AG09309 (cell line): ENCODE data around the gene MEF2C.
A peak's percentile ranks its signal among the peaks of the same experiment; 100 is the strongest.
"Not testable (repeated sequence)": the region's sequence is repeated elsewhere in the genome, so short reads cannot be mapped to it uniquely, and the experiment has no call there.

ENCODE experiments used
- DNase-seq: peaks from one replicate; pipeline ENCODE4 v3.0.0-alpha.2; 2010; ENCODE audit warnings: low read depth
- H3K4me3 ChIP-seq: 2 replicates; pipeline ENCODE4 v1.5.1; 2011; ENCODE audit warnings: mild to moderate bottlenecking, low read depth, low read length, moderate library complexity; ENCODE audit not compliant: control insufficient read depth
- TF ChIP-seq, protein P1 (sequence below): IDR thresholded peaks from 2 replicates; pipeline ENCODE4 v1.5.1; 2011; ENCODE audit warnings: mild to moderate bottlenecking, low read depth, low read length, inconsistent platforms; ENCODE audit not compliant: insufficient read depth, control insufficient read depth; ENCODE audit errors: missing control alignments

The MEF2C gene

DNA sequence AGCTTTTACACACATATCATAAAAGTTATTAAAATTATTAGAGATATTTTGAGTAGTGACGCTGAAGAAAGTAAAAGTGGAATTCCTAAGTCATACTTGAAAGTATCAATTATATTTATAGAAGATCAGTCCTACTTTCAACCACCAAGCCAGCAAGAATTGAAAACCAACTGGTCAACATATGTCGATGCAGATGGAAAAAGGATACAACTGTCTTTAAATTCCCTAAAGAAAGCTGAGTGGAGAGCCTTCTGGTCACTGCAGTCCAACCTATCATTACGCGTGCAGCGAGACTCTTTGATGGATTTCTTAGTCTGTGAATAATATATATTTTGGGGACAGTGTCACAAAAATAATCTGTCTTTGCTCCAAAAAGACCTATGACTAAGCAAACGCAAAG, 15.3 kb downstream of the MEF2C start:
- no peak for DNase-seq

DNA sequence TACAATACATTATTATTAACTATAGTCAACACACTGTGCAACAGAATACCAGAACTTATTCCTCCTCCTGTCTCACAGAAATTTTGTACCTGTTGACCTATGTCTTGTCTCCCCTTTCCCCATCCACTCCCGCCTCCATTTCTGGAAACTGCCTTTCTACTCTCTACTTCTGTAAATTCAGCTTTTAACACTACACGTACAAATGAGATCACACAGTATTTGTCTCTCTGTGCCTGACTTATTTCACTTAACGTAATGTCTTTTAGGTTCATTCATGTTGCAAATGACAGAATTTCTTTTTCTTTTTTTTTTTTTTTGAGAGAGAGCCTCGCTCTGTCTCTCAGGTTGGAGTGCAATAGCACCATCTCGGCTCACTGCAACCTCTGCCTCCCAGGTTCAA, 19.5 kb downstream of the MEF2C start:
- DNase-seq = no peak
- TF ChIP-seq, protein P1, sequence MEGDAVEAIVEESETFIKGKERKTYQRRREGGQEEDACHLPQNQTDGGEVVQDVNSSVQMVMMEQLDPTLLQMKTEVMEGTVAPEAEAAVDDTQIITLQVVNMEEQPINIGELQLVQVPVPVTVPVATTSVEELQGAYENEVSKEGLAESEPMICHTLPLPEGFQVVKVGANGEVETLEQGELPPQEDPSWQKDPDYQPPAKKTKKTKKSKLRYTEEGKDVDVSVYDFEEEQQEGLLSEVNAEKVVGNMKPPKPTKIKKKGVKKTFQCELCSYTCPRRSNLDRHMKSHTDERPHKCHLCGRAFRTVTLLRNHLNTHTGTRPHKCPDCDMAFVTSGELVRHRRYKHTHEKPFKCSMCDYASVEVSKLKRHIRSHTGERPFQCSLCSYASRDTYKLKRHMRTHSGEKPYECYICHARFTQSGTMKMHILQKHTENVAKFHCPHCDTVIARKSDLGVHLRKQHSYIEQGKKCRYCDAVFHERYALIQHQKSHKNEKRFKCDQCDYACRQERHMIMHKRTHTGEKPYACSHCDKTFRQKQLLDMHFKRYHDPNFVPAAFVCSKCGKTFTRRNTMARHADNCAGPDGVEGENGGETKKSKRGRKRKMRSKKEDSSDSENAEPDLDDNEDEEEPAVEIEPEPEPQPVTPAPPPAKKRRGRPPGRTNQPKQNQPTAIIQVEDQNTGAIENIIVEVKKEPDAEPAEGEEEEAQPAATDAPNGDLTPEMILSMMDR = no peak
- no peak overlapping the region for H3K4me3 ChIP-seq

More for the DNA sequence above, 15.3 kb downstream of the MEF2C start:
- TF ChIP-seq, protein P1 = no peak
- H3K4me3 ChIP-seq = no peak overlapping the region

DNA sequence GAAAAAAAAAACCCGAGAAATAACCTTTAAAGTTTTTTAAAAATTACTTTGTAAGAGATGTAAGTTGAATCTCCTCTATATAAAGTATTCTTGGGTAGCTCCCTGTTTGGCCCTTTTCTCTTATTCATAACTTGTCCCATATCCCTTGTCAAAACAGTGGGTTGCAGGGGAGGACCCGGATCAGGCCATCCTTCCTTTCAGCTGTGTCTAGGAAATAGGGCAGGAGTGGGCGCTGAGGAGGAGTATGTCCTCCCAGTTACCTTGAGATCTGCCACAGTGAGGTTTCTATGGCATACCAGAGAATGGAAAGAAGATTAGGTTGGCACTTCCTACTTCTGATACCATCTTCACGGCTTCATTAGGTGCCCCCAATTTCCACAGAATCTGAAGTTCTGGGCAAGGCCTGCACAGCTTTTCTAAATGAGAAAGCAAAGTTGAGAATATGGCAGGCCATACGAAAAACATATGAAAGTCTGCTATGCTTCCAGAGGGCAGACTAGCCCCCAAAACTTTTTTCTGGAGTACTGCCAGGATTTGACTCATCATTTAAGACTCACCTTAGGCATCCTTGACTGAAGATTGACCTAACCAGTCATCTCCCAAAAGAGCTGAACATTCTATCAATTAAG, 20.3 kb downstream of the MEF2C start:
- no peak overlapping the region for H3K4me3 ChIP-seq
- DNase-seq = no peak
- TF ChIP-seq, protein P1 = no peak

DNA sequence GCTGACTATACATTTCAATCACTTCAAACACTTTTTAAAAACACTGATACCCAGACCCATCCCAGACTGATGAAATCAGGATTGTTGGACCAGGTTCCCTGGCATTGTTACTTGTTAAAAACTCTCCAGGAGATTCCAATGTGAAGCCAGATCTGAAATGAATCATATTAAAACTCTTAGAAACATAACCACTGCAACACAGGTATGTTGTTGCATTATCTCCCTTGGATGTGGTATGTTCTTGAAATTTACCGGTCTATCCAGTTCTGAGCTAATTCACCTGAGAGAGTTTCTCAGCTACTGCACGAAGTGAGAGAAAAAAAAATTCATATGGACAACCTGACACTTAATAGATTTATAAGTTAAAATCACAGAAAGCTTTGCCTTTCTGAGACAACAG, 21.8 kb downstream of the MEF2C start:
- TF ChIP-seq, protein P1 = no peak

DNA sequence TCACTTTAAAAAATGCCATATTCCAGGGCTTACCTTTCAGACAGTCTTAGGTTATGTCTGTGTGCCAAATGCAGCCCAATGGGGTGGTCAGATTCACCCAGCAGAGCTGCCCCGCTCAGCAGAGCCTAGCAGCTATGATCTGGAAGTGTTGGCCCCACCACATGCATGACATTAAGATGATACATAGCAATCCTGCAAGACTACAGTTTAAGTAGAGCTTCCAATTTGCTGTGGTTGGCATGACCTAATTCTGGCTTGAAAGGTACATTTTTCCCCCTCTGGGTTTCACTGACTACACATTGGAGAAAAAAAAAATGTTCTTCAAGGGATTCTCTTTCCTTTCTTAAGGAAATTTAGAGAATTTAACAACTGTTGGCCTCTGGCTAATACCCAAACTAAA, 22.5 kb downstream of the MEF2C start:
- TF ChIP-seq, protein P1 = no peak
- peak; percentile 13 for DNase-seq
- no peak overlapping the region for H3K4me3 ChIP-seq

More for the DNA sequence above, 21.8 kb downstream of the MEF2C start:
- H3K4me3 ChIP-seq = no peak overlapping the region
- no peak for DNase-seq

DNA sequence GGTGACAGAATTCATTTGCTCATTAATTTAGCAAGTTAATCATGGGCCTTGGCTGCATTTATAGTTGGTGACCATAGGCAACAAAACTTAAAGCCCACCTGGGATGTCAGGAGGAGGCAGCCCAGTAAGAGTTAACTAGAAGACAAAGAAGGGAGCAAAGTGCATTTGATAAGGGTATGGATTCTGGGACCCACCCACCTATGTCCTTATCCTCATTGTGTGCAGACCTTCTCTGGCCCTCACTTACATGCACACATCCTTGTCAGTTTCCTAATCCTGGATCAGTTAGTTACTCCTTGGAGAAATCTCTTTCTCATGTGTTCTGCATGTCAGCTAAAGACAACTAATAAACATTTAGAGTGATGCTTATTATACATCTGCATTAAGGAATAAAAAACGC, 24.6 kb downstream of the MEF2C start:
- no peak overlapping the region for H3K4me3 ChIP-seq
- DNase-seq = no peak
- TF ChIP-seq, protein P1 = no peak

DNA sequence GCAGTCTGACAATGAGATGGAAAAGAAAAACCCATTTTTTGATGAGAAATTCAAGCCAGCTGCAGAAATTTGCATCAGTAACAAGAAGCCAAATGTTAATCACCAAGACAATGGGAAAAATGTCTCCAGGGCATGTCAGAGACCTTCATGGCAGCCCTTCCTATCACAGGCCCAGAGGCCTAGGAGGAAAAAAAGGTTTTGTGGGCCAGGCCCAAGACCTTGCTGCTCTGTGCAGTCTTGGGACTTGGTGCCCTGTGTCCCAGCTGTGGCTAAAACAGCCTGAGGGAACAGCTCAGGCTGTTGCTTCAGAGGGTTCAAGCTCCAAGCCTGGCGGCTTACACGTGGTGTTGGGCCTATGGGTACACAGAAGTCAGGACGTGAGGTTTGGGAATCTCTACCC, 26.6 kb downstream of the MEF2C start:
- H3K4me3 ChIP-seq, DNase-seq: not testable (repeated sequence)
